Measurements from ENCODE around the gene SERP2.

The SERP2 gene

DNA sequence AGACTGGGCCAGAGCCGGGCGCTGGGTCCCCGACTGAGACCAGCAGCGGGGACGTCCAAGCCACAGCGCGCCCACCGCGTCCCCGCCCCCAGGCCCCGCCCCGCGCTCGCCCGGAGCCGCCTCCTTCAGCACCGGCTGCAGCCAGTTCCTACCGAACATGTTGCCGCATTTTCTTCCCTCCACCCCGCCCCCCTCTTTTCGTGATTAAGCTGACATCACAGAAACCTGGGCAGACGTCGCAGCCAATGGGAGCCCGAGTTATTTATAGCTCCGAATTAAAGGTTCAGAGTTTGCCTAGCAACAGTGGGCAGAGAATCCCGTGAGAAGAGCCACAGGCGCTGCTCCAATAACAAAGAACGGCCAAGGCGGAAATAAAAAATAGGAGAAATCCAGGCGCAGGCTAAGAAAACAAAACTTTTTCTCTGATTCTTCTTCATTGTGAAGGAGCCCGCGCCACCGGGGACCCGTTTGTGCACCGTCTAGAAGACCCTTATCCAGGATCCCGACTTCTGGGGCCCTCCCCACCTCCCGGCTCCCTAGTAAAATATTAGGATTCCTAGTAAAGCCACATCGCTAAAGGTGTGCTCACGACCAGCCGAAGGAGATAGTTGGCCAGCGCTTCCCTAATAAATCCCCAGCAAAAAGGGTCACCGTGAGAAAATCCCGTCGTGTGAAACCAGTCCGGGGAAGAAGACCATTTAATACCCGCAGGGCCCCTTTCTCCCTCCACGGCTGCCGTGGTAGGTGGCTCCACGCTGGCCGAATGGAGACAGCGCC lies 61.7 kb downstream of the SERP2 start:
- peak; percentile 81 to 84 for DNase-seq (ENCODE audit: low read depth in 2 of 2)

DNA sequence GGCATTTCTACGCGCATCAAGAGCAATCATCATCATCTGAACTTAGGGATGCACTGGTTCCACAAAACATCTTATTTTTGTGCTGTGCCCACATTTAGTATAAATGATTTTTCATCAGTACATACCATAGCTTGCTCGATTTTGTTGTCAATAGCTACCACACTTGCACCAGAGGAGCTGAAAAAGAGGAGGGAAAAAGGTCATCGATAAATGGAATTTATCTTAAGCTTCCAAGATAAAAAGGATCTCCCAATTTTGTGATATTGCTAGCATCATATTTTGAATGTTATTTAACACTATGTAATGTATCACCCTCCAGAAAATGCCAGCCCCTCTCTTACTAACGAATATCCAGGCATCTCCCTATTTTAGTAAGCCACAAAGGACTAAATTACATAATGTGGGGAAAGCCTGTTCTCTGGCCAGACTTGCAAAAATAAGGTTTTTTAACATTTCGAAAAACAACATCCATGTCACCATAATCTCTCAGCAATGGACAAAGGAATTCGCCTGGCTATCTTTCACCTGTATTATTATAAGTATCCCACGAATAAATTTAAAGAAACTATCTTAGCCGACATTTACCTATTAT lies 62.4 kb downstream of the SERP2 start:
- DNase-seq (ENCODE audit: low read depth in 2 of 2), result no peak

DNA sequence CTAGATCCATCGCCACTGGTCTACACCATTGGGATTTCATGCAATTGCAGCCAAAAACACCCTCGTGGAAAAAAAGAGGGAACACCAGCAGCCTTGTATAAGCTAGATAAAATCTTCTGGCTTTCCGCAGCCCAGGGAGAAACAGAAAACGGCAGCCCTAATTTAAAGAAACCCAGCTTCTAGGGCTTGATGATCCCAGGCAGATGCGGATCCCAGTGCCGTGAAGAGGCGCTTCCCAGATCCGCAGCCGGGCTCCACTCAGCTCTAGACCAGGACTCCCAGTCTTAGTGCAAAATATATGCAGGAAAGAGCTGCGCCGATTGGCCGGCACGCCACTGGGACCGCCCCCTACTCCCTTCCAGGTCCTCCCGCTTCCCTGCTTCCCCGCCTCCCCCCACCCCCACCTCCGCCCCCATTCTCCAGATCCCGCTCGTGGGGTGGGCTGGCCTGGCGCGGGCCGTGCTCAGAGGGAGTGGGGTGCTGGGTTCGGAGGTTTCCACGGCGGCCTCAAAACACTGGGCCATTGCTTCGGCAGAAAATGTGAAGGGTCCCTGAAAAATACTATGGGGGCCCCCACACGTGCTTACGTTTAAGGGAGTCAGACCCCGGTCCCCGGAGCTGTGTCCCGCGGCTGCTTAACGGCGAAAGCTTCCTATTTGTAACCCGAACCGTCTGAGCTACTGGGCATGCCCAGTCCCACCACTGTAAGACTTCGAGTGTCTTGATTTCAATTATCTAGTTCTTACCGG lies 63.1 kb downstream of the SERP2 start:
- peak; percentile 5 to 8 for DNase-seq (ENCODE audit: low read depth in 2 of 2)

DNA sequence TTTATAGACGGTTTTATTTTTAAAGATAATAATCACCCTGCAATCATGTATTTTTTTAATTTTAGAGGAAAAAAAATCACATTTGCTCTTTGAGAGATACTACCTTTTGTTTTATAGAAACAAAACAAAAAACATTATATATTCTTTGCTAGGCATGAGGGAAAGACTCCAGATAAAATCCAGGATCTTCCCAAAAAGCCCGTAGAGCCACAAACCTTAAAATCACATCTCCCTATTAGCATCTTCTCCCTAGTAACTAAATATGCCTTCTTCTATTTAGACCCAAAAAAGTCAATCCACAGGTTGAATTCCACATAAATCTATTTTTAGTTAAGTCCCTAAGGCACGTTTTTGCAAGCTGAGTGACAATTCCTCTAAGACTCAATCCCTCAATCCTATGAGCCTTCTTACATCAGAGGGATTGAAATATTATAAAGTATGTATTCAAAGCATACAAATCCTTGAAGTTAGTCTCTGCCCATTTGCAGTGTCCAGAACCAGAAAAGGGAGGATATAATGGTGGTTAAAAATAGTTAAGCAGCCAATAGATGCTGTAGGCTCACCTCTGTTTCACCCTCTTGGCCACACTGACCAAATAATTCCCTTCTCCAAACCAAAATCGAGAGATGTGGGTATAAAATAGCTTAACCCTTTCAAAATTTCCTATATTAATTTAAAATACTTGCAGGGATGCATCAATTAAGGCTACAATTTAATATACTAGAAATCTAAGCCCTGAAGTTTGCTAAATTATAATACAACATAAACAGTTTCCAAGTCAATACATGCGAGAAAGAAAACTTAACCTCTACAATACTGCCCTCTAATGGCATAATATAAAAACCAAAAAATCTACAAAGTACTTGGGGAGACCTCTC lies 64.0 kb downstream of the SERP2 start:
- no peak for DNase-seq (ENCODE audit: low read depth in 2 of 2)

DNA sequence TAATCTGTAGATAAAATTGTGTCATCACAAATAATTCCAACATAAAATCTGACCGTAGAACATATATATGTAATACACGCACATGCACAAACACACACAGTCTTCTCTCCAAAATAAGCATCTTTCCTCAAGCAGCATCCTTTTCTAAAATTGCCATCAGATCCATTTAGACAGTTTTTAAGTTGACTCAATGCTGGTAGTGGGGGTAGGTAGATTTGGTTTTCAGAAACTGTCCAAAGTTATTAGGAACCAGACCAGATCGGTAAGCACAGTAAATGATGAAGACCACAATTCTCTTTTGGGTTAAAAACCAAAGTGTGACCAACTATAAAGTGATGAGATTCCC lies 64.6 kb downstream of the SERP2 start:
- no peak for DNase-seq (ENCODE audit: low read depth in 2 of 2)

DNA sequence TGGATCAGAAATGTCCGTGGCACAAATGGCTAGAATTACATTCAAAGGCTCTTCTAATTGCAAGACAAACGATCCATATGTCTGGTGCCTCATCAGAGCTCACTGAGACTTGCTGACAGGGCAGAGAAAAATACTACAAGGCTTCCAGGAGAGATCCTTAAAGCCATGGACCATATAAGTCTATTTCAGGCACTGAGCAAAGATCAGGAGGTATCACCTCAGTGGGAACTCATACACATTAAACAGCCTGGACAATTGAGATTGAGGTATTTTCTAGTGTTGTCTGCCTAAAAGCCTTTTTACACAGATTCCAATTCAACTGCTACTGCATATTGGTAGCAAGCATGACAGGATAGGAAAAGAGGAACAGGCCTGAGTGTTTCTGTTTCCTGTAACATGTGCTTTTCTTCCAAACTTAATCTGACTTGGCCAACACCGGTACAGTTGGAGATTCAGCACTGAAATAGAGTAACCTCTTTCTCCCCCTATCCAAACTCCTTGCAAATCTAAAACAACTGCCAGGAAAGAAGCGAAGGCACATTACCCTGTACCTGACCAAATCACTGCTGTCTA lies 65.9 kb downstream of the SERP2 start:
- DNase-seq (ENCODE audit: low read depth in 2 of 2), result no peak

DNA sequence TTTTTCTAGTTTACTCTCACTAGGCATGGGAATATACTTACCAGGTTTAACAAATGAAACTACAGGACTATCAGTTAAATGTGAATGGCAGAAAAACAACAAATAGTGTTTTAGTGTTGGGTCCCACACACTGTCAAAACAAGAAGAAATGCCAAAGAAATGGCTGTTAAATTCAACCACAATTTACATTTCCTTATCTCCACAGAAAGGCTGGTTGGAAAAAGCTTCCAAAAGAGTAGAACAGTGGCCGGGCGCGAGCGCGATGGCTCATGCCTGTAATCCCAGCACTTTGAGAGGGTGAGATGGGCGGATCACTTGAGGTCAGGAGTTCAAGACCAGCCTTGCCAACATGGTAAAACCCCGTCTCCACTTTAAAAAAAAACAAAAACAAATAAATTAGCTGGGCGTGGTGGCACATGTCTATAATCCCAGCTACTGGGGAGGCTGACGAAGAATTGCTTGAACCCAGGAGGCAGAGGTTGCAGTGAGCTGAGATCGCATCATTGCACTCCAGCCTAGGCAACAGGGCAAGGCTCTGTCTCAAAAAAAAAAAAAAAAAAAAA lies 66.5 kb downstream of the SERP2 start:
- no peak for DNase-seq (ENCODE audit: low read depth in 2 of 2)
